Measurements from ENCODE around the gene TSPEAR. TPM values are rescaled to one million over a fixed set of nuclear protein-coding genes. Genes with fewer than 3 reads are reported as not detected.

The TSPEAR gene
- polyA plus RNA-seq, 6 donors from 2014 or later: not detected

DNA sequence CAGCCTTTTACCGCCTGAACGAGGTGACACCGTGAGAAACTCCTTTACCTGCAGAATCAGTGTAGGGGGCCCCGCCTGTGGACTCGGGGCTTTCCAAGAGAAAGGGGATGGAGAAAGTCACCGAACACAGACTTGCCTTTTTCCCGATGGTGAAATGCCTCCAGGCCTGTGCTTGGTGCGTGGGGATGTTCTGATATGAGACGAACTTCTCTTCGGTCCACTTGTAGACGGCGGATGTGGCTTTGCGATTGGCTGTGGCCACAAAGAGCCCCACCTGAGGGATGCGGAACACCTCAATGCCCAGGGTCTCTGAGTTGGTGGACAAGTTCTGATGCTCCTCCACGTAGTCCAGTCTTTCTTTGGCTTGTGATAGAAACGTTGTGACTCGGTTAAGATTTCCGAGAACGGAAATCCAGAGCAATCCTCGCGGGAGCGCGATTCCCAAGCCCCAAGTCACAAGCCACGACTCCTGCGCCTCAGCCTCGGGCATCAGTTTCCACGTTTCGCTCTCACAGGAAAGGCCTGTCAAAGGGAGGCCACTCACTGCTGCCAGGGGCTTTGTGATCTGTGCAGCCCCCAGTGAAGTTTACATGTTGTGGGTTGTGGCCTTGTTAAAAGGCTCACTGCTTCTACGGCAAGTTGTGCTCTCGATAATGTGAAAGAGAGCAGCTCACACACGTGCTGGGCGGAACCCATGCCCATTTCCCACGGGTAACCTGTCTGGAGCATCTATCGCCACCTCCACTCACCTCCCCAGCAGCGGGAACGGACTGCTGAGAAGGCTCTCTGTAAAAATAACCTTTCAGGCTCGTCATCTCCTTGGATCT, 184.0 kb downstream of the TSPEAR start:
- Mint-ChIP-seq H3K27ac (no peak overlapping the region), H3K4me3 (no peak overlapping the region), H3K9me3 (peaks cover 0 to 3% (median 0%) of the 10 kb centered on the region in 7 donors), H3K27me3 (peaks cover 5 to 30% (median 19%) of the 10 kb centered on the region in 3 donors), H3K4me1 (no peaks in the 10 kb centered on the region), H3K36me3 (no peaks in the 10 kb centered on the region)
- no peak for ATAC-seq (ENCODE audit: low read depth in 2 of 2)
- DNase-seq: no peak

DNA sequence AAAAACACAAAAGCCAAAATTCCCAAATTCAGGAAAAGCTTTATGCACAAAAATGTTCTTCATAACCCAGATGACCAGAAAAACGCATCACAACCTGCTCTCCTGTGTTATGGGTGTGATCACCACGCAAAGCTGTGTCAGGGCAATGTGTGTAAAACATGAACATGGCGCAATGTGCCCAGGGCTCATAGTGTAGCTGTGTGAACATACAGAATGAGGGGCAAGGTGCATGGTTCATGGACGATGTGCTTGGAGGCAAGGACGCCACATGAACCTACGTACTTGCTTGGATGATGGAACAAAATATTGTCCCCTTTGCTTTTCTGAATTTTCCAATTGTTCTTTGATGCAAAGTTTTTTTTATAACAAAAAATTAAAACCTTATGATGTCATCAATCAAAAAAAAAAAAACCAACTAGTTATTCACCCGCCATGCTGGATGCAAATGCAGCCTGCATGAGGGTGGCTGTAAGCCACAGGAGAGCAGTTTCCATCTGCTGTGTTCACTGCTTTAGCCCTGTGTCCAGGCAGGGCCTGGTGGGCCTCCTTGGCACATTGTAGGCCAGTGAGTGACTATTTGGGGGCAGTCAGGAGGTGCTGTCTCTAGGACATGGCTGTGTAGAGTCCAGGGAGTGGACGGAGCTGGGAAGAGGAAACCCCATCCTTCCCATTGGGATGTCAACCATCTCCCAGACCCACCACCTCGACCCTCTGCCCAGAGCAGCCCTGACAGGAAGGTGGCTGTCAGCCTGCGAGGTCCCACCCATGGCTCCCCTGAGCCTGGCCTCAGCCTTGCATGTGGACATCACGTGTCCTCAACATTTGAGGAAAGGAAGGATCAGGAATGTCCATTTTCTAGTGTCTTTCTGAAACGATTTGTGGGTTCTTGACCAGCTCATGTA, 185.0 kb downstream of the TSPEAR start:
- ATAC-seq (ENCODE audit: low read depth in 2 of 2) (no peak), DNase-seq (no peak)
- Mint-ChIP-seq H3K9me3 (peaks cover 0 to 3% (median 0%) of the 10 kb centered on the region in 7 donors), H3K4me1 (no peaks in the 10 kb centered on the region), H3K27ac (no peak overlapping the region), H3K36me3 (no peaks in the 10 kb centered on the region), H3K27me3 (peaks cover 5 to 22% (median 10%) of the 10 kb centered on the region in 3 donors), H3K4me3 (no peak overlapping the region)

DNA sequence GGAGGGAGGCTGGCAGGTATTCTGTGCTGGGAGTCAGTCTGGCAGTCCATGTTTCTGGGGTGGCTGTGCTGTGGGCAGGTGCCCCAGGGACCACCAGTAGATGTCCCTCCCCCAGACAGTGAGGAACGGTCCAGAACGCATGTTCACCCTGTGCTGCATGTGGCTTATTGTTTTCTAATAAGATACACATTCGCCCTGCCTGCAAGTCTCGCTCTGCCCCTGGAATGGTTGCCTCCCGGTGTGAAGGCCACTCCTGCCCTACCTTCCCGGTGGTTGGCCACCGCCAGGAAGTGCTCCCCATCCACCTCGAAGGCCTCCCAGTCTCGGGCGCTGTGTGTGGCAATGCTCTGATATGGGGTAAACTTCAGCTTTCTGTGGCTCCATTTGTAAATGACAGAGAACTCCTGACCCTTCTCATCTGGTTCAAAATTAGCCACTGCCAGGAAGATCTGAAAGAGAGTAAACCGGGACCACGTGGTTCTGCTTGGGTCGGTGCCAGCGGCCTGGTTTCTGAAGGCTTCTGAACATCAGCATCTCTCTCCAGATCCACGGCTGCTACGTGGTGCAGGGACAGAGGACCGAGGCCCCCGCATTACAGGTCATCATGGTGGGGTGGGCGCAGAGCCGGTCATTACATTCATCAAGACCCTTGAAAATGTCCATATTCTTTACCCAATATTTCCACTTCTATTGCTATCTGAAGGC, 185.8 kb downstream of the TSPEAR start:
- H3K27ac Mint-ChIP-seq: no peak overlapping the region
- peaks cover 0 to 3% (median 0%) of the 10 kb centered on the region in 7 donors for H3K9me3 Mint-ChIP-seq
- peaks cover 5 to 15% (median 8%) of the 10 kb centered on the region in 3 donors for H3K27me3 Mint-ChIP-seq
- no peaks in the 10 kb centered on the region for H3K4me1 Mint-ChIP-seq
- H3K4me3 Mint-ChIP-seq: peak overlapping the region in 1 of 8 donors; percentile 42
- ATAC-seq (ENCODE audit: low read depth in 2 of 2) (no peak), DNase-seq (no peak)
- H3K36me3 Mint-ChIP-seq: no peaks in the 10 kb centered on the region

DNA sequence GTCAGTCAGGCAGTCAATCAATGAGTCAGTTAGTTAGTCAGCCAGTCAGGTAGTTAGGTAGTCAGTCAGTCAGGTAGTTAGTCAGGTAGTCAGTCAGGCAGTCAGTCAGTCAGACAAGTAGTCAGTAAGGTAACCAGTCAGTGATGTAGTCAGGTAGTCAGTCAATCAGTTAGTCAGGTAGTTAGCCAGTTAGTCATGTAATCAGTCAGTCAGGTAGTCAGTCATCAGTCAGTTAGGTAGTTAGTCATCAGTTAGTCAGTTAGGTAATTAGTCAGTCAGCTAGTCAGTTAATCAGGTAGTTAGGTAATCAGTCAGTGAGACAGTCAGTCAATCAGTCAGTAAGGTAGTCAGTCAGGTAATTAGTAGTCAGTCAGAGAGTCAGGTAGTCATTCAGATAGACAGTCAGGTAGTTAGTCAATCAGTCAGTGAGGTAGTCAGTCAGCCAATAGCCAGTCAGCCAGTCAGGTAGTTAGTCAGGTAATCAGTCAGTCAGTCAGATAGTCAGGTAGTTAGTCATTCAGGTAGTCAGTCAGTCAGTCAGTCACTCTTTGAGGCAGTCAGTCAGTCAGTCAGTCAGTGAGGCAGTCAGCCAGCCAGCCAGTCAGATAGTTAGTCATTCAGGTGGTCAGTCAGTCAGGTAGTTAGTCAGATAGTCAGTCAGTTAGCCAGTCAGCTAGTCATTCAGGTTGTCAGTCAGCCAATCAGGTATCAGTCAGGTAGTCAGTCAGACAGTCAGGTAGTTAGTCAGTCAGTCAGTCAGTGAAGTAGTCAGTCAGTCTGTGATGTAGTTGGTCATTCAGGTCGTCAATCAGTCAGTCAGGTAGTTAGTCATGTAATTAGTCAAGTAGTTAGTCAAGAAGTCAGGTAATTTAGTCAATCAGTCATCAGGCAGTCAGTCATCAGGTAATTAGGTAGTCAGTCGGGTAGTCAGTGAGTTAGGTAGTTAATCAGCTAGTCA, 186.7 kb downstream of the TSPEAR start:
- Mint-ChIP-seq H3K4me3 (no peak overlapping the region), H3K27me3 (peaks cover 0 to 16% (median 0%) of the 10 kb centered on the region in 3 donors), H3K4me1 (no peaks in the 10 kb centered on the region), H3K9me3 (no peaks in the 10 kb centered on the region), H3K27ac (no peak overlapping the region), H3K36me3 (no peaks in the 10 kb centered on the region)
- no peak for ATAC-seq (ENCODE audit: low read depth in 2 of 2)
- DNase-seq: no peak

DNA sequence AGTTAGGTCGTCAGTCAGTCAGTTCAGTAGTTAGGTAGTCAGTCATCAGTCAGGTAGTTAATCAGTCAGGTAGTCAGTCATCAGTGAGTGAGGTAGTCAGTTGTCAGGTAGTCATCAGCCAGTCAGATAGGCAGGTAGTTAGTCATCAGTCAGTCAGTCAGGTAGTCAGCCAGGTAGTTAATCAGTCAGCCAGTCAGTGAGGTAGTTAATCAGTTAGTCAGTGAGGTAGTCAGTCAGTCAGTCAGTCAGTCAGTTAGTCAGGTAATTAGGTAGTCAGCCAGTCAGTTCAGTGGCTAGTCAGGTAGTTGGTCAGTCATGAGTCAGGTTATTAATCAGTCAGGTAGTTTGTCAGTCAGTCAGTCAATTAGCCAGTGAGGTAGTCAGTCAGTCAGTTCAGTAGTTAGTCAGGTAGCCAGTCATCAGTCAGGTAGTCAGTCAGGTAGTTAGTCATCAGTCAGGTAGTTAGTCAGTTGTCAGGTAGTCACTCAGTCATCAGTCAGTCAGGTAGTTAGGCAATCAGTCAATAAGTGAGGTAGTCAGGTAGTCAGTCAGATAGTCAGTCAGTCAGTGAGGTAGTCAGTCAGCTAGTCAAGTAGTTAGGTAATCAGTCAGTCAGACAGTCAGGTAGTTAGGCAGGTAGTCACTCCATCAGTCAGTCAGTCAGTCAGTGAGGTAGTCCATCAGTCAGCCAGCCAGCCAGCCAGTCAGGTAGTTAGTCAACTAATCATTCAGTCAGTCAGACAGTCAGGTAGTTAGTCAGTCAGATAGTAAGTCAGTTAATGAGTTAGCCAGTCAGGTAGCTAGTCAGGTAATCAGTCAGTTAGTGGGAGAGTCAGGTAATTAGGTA, 187.6 kb downstream of the TSPEAR start:
- no peak overlapping the region for H3K4me3 Mint-ChIP-seq
- DNase-seq: no peak
- no peaks in the 10 kb centered on the region for H3K9me3 Mint-ChIP-seq
- no peaks in the 10 kb centered on the region for H3K4me1 Mint-ChIP-seq
- no peaks in the 10 kb centered on the region for H3K36me3 Mint-ChIP-seq
- H3K27me3 Mint-ChIP-seq: peaks cover 0 to 10% (median 0%) of the 10 kb centered on the region in 3 donors
- no peak for ATAC-seq (ENCODE audit: low read depth in 2 of 2)
- no peak overlapping the region for H3K27ac Mint-ChIP-seq

DNA sequence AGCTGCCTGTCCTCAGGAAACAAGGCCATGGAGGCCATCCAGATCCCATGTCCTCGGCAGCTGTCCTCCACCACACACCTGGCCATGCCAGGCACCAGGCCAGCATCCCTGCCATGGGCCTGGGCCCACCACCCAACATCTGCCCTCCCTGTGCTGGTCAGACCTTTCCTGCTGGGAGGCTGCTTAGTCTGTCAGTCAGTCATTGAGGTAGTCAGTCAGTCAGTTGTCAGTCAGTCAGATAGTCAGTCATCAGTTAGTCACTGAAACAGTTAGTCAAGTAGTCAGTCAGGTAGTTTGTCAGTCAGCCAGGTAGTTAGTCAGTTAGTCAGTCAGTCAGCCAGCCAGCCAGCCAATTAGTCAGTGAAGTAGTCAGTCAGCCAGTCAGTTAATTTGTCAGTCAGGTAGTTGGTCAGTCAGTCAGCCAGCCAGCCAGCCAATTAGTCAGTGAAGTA, 188.6 kb downstream of the TSPEAR start:
- Mint-ChIP-seq H3K4me1 (no peaks in the 10 kb centered on the region), H3K27me3 (peaks cover 0 to 10% (median 0%) of the 10 kb centered on the region in 3 donors), H3K27ac (no peak overlapping the region), H3K4me3 (no peak overlapping the region), H3K36me3 (no peaks in the 10 kb centered on the region), H3K9me3 (peaks cover 0 to 3% (median 0%) of the 10 kb centered on the region in 7 donors)
- no peak for ATAC-seq (ENCODE audit: low read depth in 2 of 2)
- no peak for DNase-seq

DNA sequence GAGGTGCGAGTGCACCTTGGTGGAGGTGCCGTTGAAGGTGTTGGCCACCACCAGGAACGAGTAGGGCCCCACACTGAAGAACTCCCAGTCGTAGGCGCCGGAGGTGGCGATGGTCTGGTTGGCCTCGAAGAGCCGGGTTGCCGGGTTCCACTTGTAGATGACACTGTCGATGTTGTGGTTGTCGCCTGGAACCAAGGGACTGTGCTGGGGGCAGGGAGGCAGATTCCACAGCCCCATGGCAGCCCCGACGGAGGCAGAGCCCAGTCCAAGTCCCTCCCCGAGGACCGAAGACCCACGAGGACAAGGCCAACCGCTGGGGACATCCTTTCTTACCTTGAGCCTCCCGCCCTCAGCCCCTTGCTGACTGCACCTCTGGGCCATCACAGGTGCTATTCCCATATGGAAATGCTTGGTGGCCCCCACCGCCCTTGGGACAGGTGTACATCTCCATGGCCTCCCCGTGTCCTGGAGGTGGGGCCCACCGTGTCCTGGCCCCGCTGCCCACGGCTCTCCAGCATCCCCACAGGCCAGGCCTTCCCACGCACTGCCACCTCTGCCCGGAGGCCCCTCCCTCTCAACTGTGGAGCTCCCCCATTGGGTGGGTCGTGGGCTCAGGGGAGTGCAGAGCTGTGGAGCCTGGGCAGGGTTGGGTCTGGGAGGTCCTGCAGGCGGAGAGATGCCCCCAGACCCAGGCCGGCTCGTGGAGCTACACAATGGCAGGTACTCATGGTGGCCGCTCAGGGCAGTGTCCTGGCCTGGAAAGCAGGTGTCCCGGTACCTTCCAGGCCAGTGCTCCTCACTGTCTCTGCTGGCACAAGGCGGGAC, 189.2 kb downstream of the TSPEAR start:
- peaks cover 0 to 10% (median 0%) of the 10 kb centered on the region in 3 donors for H3K27me3 Mint-ChIP-seq
- H3K36me3 Mint-ChIP-seq: no peaks in the 10 kb centered on the region
- H3K9me3 Mint-ChIP-seq: peaks cover 0 to 4% (median 0%) of the 10 kb centered on the region in 7 donors
- ATAC-seq (ENCODE audit: low read depth in 2 of 2) (no peak), DNase-seq (no peak)
- no peaks in the 10 kb centered on the region for H3K4me1 Mint-ChIP-seq
- H3K4me3 Mint-ChIP-seq: no peak overlapping the region
- no peak overlapping the region for H3K27ac Mint-ChIP-seq

DNA sequence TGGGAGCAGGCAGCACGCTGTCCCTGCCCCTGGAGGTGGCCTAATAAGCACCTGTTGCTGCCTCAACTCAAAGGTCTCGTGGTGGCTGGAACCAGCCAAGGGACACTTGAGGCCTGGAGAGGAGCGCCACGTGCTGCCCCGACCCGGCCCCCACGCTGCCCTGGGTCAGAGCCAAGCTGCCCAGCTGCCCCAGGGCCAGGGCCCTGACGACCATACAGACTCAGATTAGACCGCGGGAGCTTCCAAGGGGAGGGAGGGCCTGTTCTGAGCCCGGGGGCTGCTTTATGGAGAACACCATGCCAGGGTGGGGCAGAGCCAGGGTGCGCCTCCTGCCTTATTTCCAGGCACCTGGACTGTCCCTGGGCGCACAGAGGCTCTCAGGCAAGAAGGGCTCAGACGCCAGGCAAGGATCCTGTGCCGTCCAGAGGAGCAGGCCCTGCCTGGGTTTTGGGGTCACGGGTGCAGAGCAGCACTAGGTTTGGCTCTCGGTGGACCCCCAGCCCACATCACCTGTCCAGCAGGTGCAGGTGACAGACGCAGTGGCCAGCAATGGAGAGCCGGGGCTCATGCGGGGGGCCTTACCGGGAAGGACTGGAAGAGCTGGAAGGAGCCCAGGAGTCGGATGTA, 190.0 kb downstream of the TSPEAR start:
- H3K9me3 Mint-ChIP-seq: peaks cover 0 to 4% (median 0%) of the 10 kb centered on the region in 7 donors
- peaks cover 0 to 10% (median 0%) of the 10 kb centered on the region in 3 donors for H3K27me3 Mint-ChIP-seq
- H3K36me3 Mint-ChIP-seq: no peaks in the 10 kb centered on the region
- no peaks in the 10 kb centered on the region for H3K4me1 Mint-ChIP-seq
- ATAC-seq (ENCODE audit: low read depth in 2 of 2) (no peak), DNase-seq (no peak)
- H3K27ac Mint-ChIP-seq: no peak overlapping the region
- H3K4me3 Mint-ChIP-seq: no peak overlapping the region

DNA sequence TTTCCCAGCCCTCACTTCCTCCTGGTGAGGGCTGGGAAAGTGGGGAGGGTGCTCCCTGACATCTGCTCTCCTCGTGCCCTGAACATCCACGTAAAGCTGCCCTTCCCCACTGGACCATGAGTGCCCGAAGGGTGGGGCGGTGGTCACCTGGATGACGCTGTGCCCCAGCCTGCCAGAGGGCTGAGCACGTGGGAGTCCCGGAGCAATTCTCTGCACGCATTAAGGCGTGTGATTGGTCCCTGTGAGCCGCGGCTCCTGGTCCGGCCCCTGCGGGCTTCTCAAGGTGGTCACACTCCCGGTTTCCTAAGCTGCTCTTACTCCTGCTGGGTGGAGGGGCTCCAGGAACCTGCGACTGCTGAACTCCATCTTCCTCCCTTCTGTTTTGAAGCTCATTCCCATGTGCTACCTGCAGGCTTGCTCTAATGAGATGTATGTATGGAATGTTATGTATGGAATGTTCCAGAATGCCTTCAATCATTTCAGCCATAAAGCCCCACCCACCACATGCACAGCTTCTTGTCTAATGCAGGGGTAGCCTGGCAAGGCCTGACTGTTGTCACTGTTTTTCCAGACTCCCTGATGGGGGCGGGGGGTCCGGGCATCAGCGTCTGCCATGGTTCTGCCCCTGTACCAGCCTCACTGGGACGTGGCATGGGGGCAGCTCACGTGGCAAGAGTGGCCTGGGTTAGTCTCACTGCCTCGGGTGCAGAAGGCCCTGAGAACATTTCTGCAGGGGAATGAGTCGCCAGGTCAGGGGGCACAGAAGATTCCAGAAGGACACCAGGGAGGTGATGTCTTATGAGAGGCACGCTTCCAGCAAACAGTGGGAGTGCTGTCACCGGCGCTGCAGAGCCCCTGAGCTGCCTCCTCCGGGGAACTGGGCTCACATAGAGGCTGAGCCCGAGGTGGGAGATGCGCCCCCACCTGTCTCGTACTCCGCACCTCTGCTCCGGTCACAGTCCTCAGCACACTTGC, 190.8 kb downstream of the TSPEAR start:
- Mint-ChIP-seq H3K4me3 (no peak overlapping the region), H3K4me1 (no peaks in the 10 kb centered on the region), H3K27me3 (peaks cover 0 to 10% (median 0%) of the 10 kb centered on the region in 3 donors), H3K27ac (no peak overlapping the region), H3K9me3 (peaks cover 0 to 4% (median 0%) of the 10 kb centered on the region in 7 donors), H3K36me3 (no peaks in the 10 kb centered on the region)
- no peak for DNase-seq
- no peak for ATAC-seq (ENCODE audit: low read depth in 2 of 2)
